ENCODE results near the gene DHX32. TPM values are rescaled to one million over a fixed set of nuclear protein-coding genes. Genes with fewer than 3 reads are reported as not detected.
"Not testable (repeated sequence)": the region's sequence is repeated elsewhere in the genome, so short reads cannot be mapped to it uniquely, and the experiment has no call there.

The DHX32 gene
- total RNA-seq = 62.5 and 66.7 TPM in 2 replicates
- 48.8 and 61.0 TPM in 2 replicates for polyA plus RNA-seq

GRCh38 chr10:125881192-125881591, at the start of gene DHX32:
TSS of gene DHX32 (minus strand) at chr10:125881292. CDS start at chr10:125880824, 468 bp downstream.
- DNase-seq (ENCODE audit: low read depth in 1 of 2, low spot score in 1 of 2) = peak in 1 of 2 donors; percentile 50
- TF ChIP-seq CTCF (IDR thresholded peaks at IDR 0.05; ENCODE audit: low read depth, low read length) = no peak
- Histone ChIP-seq H3K27ac (peak within 1 kb of the TSS; percentile 83), H3K9me3 (ENCODE audit: low read depth) (no peaks in the 10 kb centered on the region), H3K4me1 (ENCODE audit: low read depth) (peaks cover 24% of the 10 kb centered on the region), H3K36me3 (peaks cover 4% of the 10 kb centered on the region), H3K4me3 (peak within 1 kb of the TSS; percentile 6), H3K27me3 (no peaks in the 10 kb centered on the region)

GRCh38 chr10:125929618-125930017, 48.5 kb upstream of the DHX32 start:
- no peak for DNase-seq (ENCODE audit: low read depth in 1 of 2, low spot score in 1 of 2)
- Histone ChIP-seq H3K4me1 (ENCODE audit: low read depth) (no peaks in the 10 kb centered on the region), H3K27me3 (no peaks in the 10 kb centered on the region), H3K4me3 (no peak overlapping the region), H3K27ac (no peak overlapping the region), H3K9me3 (ENCODE audit: low read depth) (no peaks in the 10 kb centered on the region), H3K36me3 (no peaks in the 10 kb centered on the region)
- no peak for TF ChIP-seq CTCF (IDR thresholded peaks at IDR 0.05; ENCODE audit: low read depth, low read length)

GRCh38 chr10:125928928-125929585, 48.0 kb upstream of the DHX32 start:
- Histone ChIP-seq H3K4me3 (no peak overlapping the region), H3K9me3 (ENCODE audit: low read depth) (no peaks in the 10 kb centered on the region), H3K4me1 (ENCODE audit: low read depth) (no peaks in the 10 kb centered on the region), H3K27me3 (no peaks in the 10 kb centered on the region), H3K36me3 (no peaks in the 10 kb centered on the region), H3K27ac (no peak overlapping the region)
- DNase-seq (ENCODE audit: low read depth in 1 of 2, low spot score in 1 of 2) = no peak
- TF ChIP-seq CTCF (IDR thresholded peaks at IDR 0.05; ENCODE audit: low read depth, low read length) = no peak

- H3K4me1 ChIP-seq (ENCODE audit: low read depth); H3K27me3 ChIP-seq; H3K27ac ChIP-seq: not testable (repeated sequence)
Measured at GRCh38 chr10:125927265-125927664, 46.2 kb upstream of the DHX32 start.

GRCh38 chr10:125926247-125926646, 45.2 kb upstream of the DHX32 start:
- Histone ChIP-seq H3K27me3 (no peaks in the 10 kb centered on the region), H3K27ac (no peak overlapping the region), H3K4me3 (no peak overlapping the region), H3K36me3 (no peaks in the 10 kb centered on the region), H3K9me3 (ENCODE audit: low read depth) (no peaks in the 10 kb centered on the region), H3K4me1 (ENCODE audit: low read depth) (no peaks in the 10 kb centered on the region)
- DNase-seq (ENCODE audit: low read depth in 1 of 2, low spot score in 1 of 2) = no peak
- TF ChIP-seq CTCF (IDR thresholded peaks at IDR 0.05; ENCODE audit: low read depth, low read length) = no peak

More at GRCh38 chr10:125927265-125927664, 46.2 kb upstream of the DHX32 start:
- not testable (repeated sequence) for H3K4me3 ChIP-seq; H3K36me3 ChIP-seq; H3K9me3 ChIP-seq (ENCODE audit: low read depth); DNase-seq (ENCODE audit: low read depth in 1 of 2, low spot score in 1 of 2)

- TF ChIP-seq CTCF (IDR thresholded peaks at IDR 0.05; ENCODE audit: low read depth, low read length) = no peak
- no peak overlapping the region for H3K27ac ChIP-seq
- DNase-seq (ENCODE audit: low read depth in 1 of 2, low spot score in 1 of 2) = no peak
- no peaks in the 10 kb centered on the region for H3K36me3 ChIP-seq
- H3K27me3 ChIP-seq = no peaks in the 10 kb centered on the region
- H3K9me3 ChIP-seq (ENCODE audit: low read depth) = no peaks in the 10 kb centered on the region
- H3K4me1 ChIP-seq (ENCODE audit: low read depth) = no peaks in the 10 kb centered on the region
- no peak overlapping the region for H3K4me3 ChIP-seq
Measured at GRCh38 chr10:125925262-125925834, 44.3 kb upstream of the DHX32 start.

- not testable (repeated sequence) for H3K27me3 ChIP-seq; H3K4me3 ChIP-seq; DNase-seq (ENCODE audit: low read depth in 1 of 2, low spot score in 1 of 2); H3K9me3 ChIP-seq (ENCODE audit: low read depth); H3K36me3 ChIP-seq; H3K4me1 ChIP-seq (ENCODE audit: low read depth); H3K27ac ChIP-seq
Measured at GRCh38 chr10:125921643-125922306, 40.7 kb upstream of the DHX32 start.

- not testable (repeated sequence) for DNase-seq (ENCODE audit: low read depth in 1 of 2, low spot score in 1 of 2); H3K4me3 ChIP-seq; H3K9me3 ChIP-seq (ENCODE audit: low read depth); H3K36me3 ChIP-seq; H3K4me1 ChIP-seq (ENCODE audit: low read depth); H3K27ac ChIP-seq; H3K27me3 ChIP-seq
Measured at GRCh38 chr10:125917704-125918361, 36.7 kb upstream of the DHX32 start.
